Measurements from ENCODE around the gene C22orf39.

C22orf39 gene, protein sequence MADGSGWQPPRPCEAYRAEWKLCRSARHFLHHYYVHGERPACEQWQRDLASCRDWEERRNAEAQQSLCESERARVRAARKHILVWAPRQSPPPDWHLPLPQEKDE

GRCh38 chr22:19447330-19448075 is at the start of gene C22orf39:
TSS of gene C22orf39 (minus strand) at chr22:19447711. CDS start at chr22:19447688, 23 bp downstream.
- intact Hi-C loops (cut with DNase I), result loop anchor here (1.0 kb wide), 1 partner anchor 15 kb away; the partner anchor contains the start of gene MRPL40

GRCh38 chr22:19497245-19497644 is 49.7 kb upstream of the C22orf39 start:
- DNase-seq, result no peak
- intact Hi-C loops (cut with DNase I), result no loop called here

More at GRCh38 chr22:19447330-19448075, at the start of gene C22orf39:
- DNase-seq, result peak; percentile 91 to 99 (median 95)

GRCh38 chr22:19496324-19496630 is 48.8 kb upstream of the C22orf39 start:
- intact Hi-C loops (cut with DNase I), result no loop called here

DNA sequence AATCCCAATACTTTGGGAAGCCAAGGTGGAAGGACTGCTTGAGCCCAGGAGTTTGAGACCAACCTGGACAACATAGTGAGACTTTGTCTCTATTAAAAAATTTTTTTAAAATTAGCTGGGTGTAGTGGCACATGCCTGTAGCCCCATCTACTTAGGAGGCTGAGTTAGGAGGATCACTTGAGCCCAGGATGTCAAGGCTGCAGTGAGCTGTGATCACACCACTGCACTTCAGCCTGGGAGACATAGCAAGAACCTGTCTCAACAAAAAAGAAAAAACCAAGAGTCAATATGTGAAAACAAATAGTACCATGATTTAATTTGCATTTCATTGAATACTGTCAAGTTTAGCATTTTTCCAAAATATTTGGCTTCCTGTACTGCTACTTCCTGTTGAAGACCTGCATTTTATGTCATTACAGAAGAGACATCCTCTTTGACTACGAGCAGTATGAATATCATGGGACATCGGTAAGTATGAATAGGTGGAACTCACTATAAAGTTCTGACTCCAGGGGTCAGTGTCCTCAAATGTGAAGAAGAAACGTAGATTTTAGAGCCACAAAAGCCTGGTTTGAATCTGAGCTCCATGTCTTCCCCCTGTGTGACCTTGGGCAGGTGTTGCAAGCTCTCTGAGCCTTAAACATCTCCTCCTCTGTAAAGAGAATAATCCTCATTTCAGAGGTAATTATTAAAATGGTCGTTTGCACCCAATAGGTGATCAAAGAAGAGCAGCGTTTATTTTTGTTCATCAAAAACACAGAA is 48.2 kb upstream of the C22orf39 start:
- intact Hi-C loops (cut with DNase I), result no loop called here
- no peak for DNase-seq

More at GRCh38 chr22:19496324-19496630, 48.8 kb upstream of the C22orf39 start:
- no peak for DNase-seq

DNA sequence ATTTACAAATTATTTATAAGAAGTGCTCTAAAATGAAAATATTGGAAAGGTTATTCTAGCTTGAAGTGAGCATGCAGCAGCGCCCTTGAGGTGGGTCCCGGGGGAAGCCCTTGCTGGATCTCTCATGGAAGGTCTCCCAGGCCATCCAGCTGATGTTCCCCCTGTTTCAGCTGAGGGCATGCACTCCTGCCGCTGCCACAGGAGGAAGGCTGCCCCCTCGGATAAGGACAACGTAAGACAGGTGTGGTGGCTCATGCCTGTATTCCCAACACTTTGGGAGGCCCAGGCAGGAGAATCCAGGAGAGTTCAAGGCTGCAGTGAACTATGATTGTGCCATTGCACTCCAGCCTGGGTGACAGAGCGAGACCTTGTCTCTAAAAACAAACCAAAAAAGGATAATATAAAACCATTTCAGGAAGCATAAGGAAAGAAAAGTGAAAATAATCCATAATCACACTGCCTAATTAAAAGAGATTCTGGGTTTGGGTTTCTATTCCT is 47.2 kb upstream of the C22orf39 start:
- no peak for DNase-seq
- intact Hi-C loops (cut with DNase I), result no loop called here

GRCh38 chr22:19494001-19494560 is 46.6 kb upstream of the C22orf39 start:
- intact Hi-C loops (cut with DNase I), result no loop called here
- peak in 1 of 10 donors; percentile 60 for DNase-seq

- intact Hi-C loops (cut with DNase I), result no loop called here
Measured at GRCh38 chr22:19492504-19493174, 45.1 kb upstream of the C22orf39 start.

GRCh38 chr22:19490628-19491230 is 43.2 kb upstream of the C22orf39 start:
- intact Hi-C loops (cut with DNase I), result no loop called here

More at GRCh38 chr22:19492504-19493174, 45.1 kb upstream of the C22orf39 start:
- DNase-seq, result no peak

DNA sequence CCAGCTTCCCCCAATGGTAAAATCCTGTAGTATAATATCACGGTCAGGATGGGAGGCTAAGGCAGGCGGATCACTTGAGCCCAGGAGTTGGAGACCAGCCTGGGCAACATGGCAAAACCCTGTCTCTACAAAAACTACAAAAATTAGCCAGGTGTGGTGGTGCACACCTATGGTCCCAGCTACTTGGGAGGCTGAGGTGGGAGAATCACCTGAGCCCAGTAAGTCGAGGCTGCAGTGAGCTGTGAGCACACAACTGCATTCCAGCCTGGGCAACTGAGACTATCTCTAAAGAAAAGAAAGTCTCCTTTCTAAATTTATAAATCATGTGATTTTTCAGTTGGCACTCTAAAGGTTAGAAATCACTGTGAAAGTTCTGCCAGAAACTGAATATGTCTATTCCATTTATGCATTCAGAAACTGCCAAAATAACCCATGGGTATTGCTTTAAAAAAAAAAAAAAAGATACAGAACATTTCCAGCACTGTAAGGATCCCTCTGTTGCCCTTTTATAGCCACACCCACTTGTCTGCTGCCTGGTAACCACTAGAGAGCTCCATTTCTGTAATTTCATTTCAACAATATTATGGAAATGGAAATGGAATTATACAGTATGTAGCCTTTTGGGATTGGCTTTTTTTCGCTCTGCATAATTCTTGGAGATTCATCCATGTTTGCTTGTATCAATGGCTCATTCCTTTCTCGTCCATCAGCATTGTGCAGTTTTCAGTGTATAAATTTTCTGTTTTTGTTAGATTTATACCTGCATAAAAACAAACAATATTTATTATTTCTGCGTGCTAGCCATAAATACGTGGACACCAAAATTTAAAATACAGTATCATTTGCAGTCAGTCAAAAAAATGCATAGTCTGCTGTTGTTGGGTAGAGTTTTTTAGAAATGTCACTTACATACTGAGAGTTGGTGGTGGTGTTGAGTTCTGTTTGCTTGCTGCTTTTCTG is 41.7 kb upstream of the C22orf39 start:
- intact Hi-C loops (cut with DNase I), result no loop called here
- no peak for DNase-seq

More at GRCh38 chr22:19490628-19491230, 43.2 kb upstream of the C22orf39 start:
- no peak for DNase-seq

GRCh38 chr22:19488285-19488684 is 40.8 kb upstream of the C22orf39 start:
- DNase-seq, result no peak
- intact Hi-C loops (cut with DNase I), result no loop called here

GRCh38 chr22:19483481-19484244 is 36.2 kb upstream of the C22orf39 start:
- intact Hi-C loops (cut with DNase I), result no loop called here
- DNase-seq, result no peak

DNA sequence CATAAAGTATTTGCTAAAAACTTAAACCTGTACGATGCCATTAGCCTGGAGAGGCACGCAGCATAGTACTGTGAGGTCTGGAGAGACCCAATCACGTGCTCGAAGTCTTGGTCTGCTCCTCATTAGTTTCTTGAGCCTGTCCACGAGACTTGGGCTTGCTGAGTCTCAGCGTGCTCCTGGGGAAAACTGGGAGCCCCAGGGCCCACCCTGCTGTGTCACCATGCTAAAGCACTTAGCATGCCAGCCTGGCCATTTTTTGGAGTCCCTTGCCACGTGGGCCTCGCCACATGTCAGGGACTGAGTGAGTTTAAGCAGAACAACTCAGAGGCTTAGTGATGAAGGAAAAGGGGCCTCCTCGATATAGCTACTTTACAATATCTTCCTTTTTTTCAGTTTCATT is 34.8 kb upstream of the C22orf39 start:
- no peak for DNase-seq
- intact Hi-C loops (cut with DNase I), result no loop called here

GRCh38 chr22:19480789-19481188 is 33.3 kb upstream of the C22orf39 start:
- DNase-seq, result no peak
- intact Hi-C loops (cut with DNase I), result no loop called here

GRCh38 chr22:19480173-19480568 is 32.7 kb upstream of the C22orf39 start:
- intact Hi-C loops (cut with DNase I), result no loop called here
- DNase-seq, result no peak

- DNase-seq, result peak; percentile 93 to 99 (median 96)
- intact Hi-C loops (cut with DNase I), result loop anchor here (5.0 to 10.0 kb wide), 3 partner anchors 47 to 525 kb away; partner anchors contain the start of genes HIRA and MRPL40
Measured at GRCh38 chr22:19479355-19480172, 32.1 kb upstream of the C22orf39 start, which contains the start of gene CDC45. TSS of gene CDC45 (plus strand) at chr22:19479920. CDS start at chr22:19479969, 49 bp downstream.

DNA sequence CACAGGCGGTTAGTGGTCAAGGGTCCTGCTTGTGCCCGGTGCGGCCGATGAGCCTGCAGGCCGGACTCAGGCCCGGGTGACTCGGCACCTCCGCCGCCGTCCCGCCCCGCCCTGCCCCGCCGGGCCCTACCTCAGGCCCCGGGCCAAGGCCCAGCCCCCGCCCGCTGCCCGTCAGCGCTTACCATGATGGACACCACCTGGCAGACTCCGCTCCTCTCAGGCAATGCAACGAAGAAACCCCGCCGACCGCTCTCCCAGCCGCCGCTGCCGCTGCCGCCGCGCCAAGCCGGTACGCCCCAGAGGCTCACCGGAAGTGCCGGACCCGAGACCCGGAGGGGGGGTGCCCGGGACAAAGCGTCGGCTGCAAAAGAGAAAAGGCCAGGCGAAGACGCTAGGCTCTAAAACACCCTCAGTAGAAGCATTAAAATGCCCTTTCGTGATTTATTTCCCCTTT is 31.4 kb upstream of the C22orf39 start, which contains the start of gene UFD1:
Gene UFD1, minus strand, starts transcription at position 293 of the 454 bp plus-strand sequence. Its CDS starts 108 bp downstream, at position 185.
- peak; percentile 69 to 97 (median 80) for DNase-seq
- intact Hi-C loops (cut with DNase I), result loop anchor here (5.0 to 10.0 kb wide), 3 partner anchors 47 to 524 kb away; partner anchors contain the start of genes HIRA and MRPL40
